ENCODE measurements around the gene FBXL7.

The FBXL7 gene

GRCh38 chr5:15521381-15522186 lies 21.6 kb downstream of the FBXL7 start:
- no peak for DNase-seq
- no peak for TF ChIP-seq CTCF (IDR thresholded peaks at IDR 0.05; ENCODE audit: low read depth, low read length)
- no peaks in the 10 kb centered on the region for H3K9me3 ChIP-seq (ENCODE audit: severe bottlenecking)
- no peaks in the 10 kb centered on the region for H3K27me3 ChIP-seq (ENCODE audit: insufficient read depth, low read depth, severe bottlenecking)
- H3K36me3 ChIP-seq, result no peaks in the 10 kb centered on the region
- no peak overlapping the region for H3K27ac ChIP-seq
- no peak overlapping the region for H3K4me3 ChIP-seq (ENCODE audit: low read depth, low read length)

GRCh38 chr5:15522187-15522520 lies 22.2 kb downstream of the FBXL7 start:
- Histone ChIP-seq H3K36me3 (no peaks in the 10 kb centered on the region), H3K27ac (no peak overlapping the region), H3K4me3 (ENCODE audit: low read depth, low read length) (no peak overlapping the region), H3K27me3 (ENCODE audit: insufficient read depth, low read depth, severe bottlenecking) (no peaks in the 10 kb centered on the region), H3K9me3 (ENCODE audit: severe bottlenecking) (no peaks in the 10 kb centered on the region)
- no peak for DNase-seq
- TF ChIP-seq CTCF (IDR thresholded peaks at IDR 0.05; ENCODE audit: low read depth, low read length), result no peak

- no peak for DNase-seq
- H3K4me3 ChIP-seq (ENCODE audit: low read depth, low read length), result no peak overlapping the region
- no peak for TF ChIP-seq CTCF (IDR thresholded peaks at IDR 0.05; ENCODE audit: low read depth, low read length)
- H3K27ac ChIP-seq, result no peak overlapping the region
- H3K9me3 ChIP-seq (ENCODE audit: severe bottlenecking), result no peaks in the 10 kb centered on the region
- H3K36me3 ChIP-seq, result no peaks in the 10 kb centered on the region
- no peaks in the 10 kb centered on the region for H3K27me3 ChIP-seq (ENCODE audit: insufficient read depth, low read depth, severe bottlenecking)
These were observed 24.7 kb downstream of the FBXL7 start for GRCh38 chr5:15524712-15525111.

GRCh38 chr5:15525703-15526275 lies 25.8 kb downstream of the FBXL7 start:
- no peak for TF ChIP-seq CTCF (IDR thresholded peaks at IDR 0.05; ENCODE audit: low read depth, low read length)
- no peak for DNase-seq
- Histone ChIP-seq H3K27me3 (ENCODE audit: insufficient read depth, low read depth, severe bottlenecking) (no peaks in the 10 kb centered on the region), H3K36me3 (no peaks in the 10 kb centered on the region), H3K9me3 (ENCODE audit: severe bottlenecking) (no peaks in the 10 kb centered on the region), H3K4me3 (ENCODE audit: low read depth, low read length) (no peak overlapping the region), H3K27ac (no peak overlapping the region)

- H3K27me3 ChIP-seq (ENCODE audit: insufficient read depth, low read depth, severe bottlenecking), result no peaks in the 10 kb centered on the region
- H3K27ac ChIP-seq, result no peak overlapping the region
- TF ChIP-seq CTCF (IDR thresholded peaks at IDR 0.05; ENCODE audit: low read depth, low read length), result no peak
- no peak overlapping the region for H3K4me3 ChIP-seq (ENCODE audit: low read depth, low read length)
- no peaks in the 10 kb centered on the region for H3K9me3 ChIP-seq (ENCODE audit: severe bottlenecking)
- DNase-seq, result no peak
- H3K36me3 ChIP-seq, result no peaks in the 10 kb centered on the region
These were observed 26.4 kb downstream of the FBXL7 start for GRCh38 chr5:15526413-15526812.

All from WERI-Rb-1 (cell line).